Astrocyte (in vitro differentiated cells and primary cell): ENCODE results near the gene ENTPD8.
"Not testable (repeated sequence)": the region's sequence is repeated elsewhere in the genome, so short reads cannot be mapped to it uniquely, and the experiment has no call there.

ENCODE experiments used
- EZH2 ChIP-seq: IDR thresholded peaks from 2 replicates; pipeline ENCODE4 v1.6.1; 2012; ENCODE audit warnings: mild to moderate bottlenecking, low read length, inconsistent platforms; ENCODE audit not compliant: insufficient read depth
- TF ChIP-seq, protein P1 (sequence below): IDR thresholded peaks from 2 replicates; pipeline ENCODE4 v1.5.1; 2011; ENCODE audit warnings: low read depth, mild to moderate bottlenecking, inconsistent platforms, low read length, moderate library complexity; ENCODE audit not compliant: insufficient read depth

DNA sequence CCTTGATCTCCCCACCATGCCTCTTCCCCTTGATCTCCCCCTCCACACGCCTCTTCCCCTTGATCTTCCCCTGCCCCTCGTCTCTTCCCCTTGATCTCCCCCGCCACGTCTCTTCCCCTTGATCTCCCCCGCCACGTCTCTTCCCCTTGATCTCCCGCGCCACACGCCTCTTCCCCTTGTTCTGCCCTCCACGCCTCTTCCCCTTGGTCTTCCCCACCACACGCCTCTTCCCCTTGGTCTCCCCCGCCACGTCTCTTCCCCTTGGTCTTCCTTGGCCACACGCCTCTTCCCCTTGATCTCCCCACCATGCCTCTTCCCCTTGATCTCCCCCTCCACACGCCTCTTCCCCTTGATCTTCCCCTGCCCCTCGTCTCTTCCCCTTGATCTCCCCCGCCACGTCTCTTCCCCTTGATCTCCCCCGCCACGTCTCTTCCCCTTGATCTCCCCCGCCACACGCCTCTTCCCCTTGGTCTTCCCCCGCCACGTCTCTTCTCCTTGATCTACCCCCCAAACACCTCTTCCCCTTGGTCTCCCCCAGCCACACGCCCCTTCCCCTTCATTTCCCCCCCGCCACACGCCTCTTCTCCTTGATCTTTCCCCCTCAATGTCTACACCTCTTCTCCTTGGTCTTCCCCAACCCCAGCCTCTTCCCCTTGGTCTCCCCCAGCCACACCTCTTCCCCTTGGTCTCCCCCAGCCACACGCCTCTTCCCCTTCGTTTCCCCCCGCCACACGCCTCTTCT lies 10.3 kb upstream of the ENTPD8 start:
- TF ChIP-seq, protein P1, sequence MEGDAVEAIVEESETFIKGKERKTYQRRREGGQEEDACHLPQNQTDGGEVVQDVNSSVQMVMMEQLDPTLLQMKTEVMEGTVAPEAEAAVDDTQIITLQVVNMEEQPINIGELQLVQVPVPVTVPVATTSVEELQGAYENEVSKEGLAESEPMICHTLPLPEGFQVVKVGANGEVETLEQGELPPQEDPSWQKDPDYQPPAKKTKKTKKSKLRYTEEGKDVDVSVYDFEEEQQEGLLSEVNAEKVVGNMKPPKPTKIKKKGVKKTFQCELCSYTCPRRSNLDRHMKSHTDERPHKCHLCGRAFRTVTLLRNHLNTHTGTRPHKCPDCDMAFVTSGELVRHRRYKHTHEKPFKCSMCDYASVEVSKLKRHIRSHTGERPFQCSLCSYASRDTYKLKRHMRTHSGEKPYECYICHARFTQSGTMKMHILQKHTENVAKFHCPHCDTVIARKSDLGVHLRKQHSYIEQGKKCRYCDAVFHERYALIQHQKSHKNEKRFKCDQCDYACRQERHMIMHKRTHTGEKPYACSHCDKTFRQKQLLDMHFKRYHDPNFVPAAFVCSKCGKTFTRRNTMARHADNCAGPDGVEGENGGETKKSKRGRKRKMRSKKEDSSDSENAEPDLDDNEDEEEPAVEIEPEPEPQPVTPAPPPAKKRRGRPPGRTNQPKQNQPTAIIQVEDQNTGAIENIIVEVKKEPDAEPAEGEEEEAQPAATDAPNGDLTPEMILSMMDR, result not testable (repeated sequence)
- not testable (repeated sequence) for TF ChIP-seq EZH2
